Right lobe of liver (tissue), 6 donors: ENCODE data around the gene SRGAP2B. TPM values are rescaled to one million over a fixed set of nuclear protein-coding genes. Genes with fewer than 3 reads are reported as not detected.
"Not testable (repeated sequence)": the region's sequence is repeated elsewhere in the genome, so short reads cannot be mapped to it uniquely, and the experiment has no call there.

ENCODE experiments used
- ATAC-seq, 4 donors: fragments of 200-7000 bp; cut with Tn5 transposase; one replicate each; pipeline ENCODE4 v1.9.1; 2020; ENCODE audit warnings: mild to moderate bottlenecking in 4 of 4, moderate library complexity in 4 of 4
- DNase-seq, 3 donors: peaks; one replicate each; pipeline ENCODE4 v3.0.0-alpha.2; 2020
- H3K27ac ChIP-seq, 3 donors: fragments of 200-600 bp; one replicate each; pipeline ENCODE4 v1.8.0; 2022
- H3K27me3 ChIP-seq, 2 donors: fragments of 200-600 bp; one replicate each; pipeline ENCODE4 v1.8.0; 2022
- H3K36me3 ChIP-seq, 4 donors: fragments of 200-600 bp; sonication (generic) in 1 of 4; one replicate each; pipeline versions ENCODE4 v1.5.1 to v1.8.0; 2017 to 2022; ENCODE audit warnings: control low read depth in 1 of 4
- H3K4me1 ChIP-seq, 4 donors: fragments of 200-600 bp; sonication (generic) in 1 of 4; one replicate each; pipeline versions ENCODE4 v1.5.1 to v1.8.0; 2017 to 2022; ENCODE audit warnings: control low read depth in 1 of 4
- H3K4me3 ChIP-seq, 3 donors: fragments of 200-600 bp; one replicate each; pipeline ENCODE4 v1.8.0; 2022
- H3K9me3 ChIP-seq, 4 donors: fragments of 200-600 bp; sonication (generic) in 1 of 4; one replicate each; pipeline versions ENCODE4 v1.5.1 to v1.8.0; 2017 to 2022; ENCODE audit warnings: control low read depth in 1 of 4
- WGBS: methylation state at CpG from one replicate; pipeline ENCODE4 v1.1.6; 2018; ENCODE audit warnings: low coverage, low lambda C conversion rate; ENCODE audit not compliant: insufficient coverage; ENCODE audit errors: missing lambda C conversion rate; 5-methylcytosine and 5-hydroxymethylcytosine counted together
- intact Hi-C, 2 donors: fragments of 100-400 bp; cut with DNase I; formaldehyde crosslinking; loops; one replicate each; pipeline versions ENCODE4 v1.11.2 to v1.14.1; 2022
- total RNA-seq, 6 experiments: library from RNA; depleted of rRNA in 2 of 6; stranded (reverse); fragments of >200 nt in 2 of 6; fragmentation: NEBNext Ultra II Directional in 3 of 6; extraction: Animal tissue kit (Norgen Biotek cat#: 25700) in 3 of 6; gene quantifications; one replicate each; pipeline versions ENCODE4 v1.1.0 to v1.2.4, GENCODE V29; 2016 to 2023
- donor health status: DM: no; HTN: yes; CAD: no.
- donor health status: DM: no; HTN: no; CAD: no.
- donor health status: DM: no; HTN: no; CAD: no.
- donor health status: DM: no; HTN: yes; CAD: no.
- donor health status: DM: no; HTN: yes; CAD: no.

SRGAP2B gene
- total RNA-seq, 6 experiments from 2014 or later, result 4.5 to 6.6 (median 6.1) TPM

- H3K27ac ChIP-seq, H3K9me3 ChIP-seq, H3K36me3 ChIP-seq, ATAC-seq, DNase-seq, intact Hi-C loops, H3K4me1 ChIP-seq, H3K27me3 ChIP-seq, H3K4me3 ChIP-seq: not testable (repeated sequence)
- no CpG with 5 or more reads among the region's 3 CpGs for WGBS
Measured at GRCh38 chr1:145119842-145120241, 24.7 kb upstream of the SRGAP2B start.

GRCh38 chr1:145115587-145116493 lies 20.7 kb upstream of the SRGAP2B start:
- no CpG with 5 or more reads among the region's 6 CpGs for WGBS
- H3K4me3 ChIP-seq, intact Hi-C loops, H3K27me3 ChIP-seq, DNase-seq, ATAC-seq, H3K9me3 ChIP-seq, H3K36me3 ChIP-seq, H3K27ac ChIP-seq, H3K4me1 ChIP-seq: not testable (repeated sequence)

GRCh38 chr1:145114560-145115057 lies 19.5 kb upstream of the SRGAP2B start:
- no CpG with 5 or more reads among the region's 1 CpG for WGBS
- H3K4me1 ChIP-seq, H3K36me3 ChIP-seq, H3K9me3 ChIP-seq, H3K27ac ChIP-seq, H3K27me3 ChIP-seq, H3K4me3 ChIP-seq, intact Hi-C loops, ATAC-seq, DNase-seq: not testable (repeated sequence)

- H3K9me3 ChIP-seq, H3K4me1 ChIP-seq, intact Hi-C loops, ATAC-seq, H3K27me3 ChIP-seq, H3K4me3 ChIP-seq, H3K36me3 ChIP-seq, H3K27ac ChIP-seq, DNase-seq: not testable (repeated sequence)
- no CpG with 5 or more reads among the region's 3 CpGs for WGBS
Measured at GRCh38 chr1:145112703-145113102, 17.6 kb upstream of the SRGAP2B start.

GRCh38 chr1:145111674-145112073 lies 16.5 kb upstream of the SRGAP2B start:
- WGBS, result no CpG with 5 or more reads among the region's 3 CpGs
- H3K4me1 ChIP-seq, H3K36me3 ChIP-seq, ATAC-seq, H3K27ac ChIP-seq, intact Hi-C loops, DNase-seq, H3K9me3 ChIP-seq, H3K27me3 ChIP-seq, H3K4me3 ChIP-seq: not testable (repeated sequence)

- not testable (repeated sequence) for ATAC-seq
Measured at GRCh38 chr1:145103294-145103693, 8.2 kb upstream of the SRGAP2B start.

GRCh38 chr1:145101725-145102124 lies 6.6 kb upstream of the SRGAP2B start:
- H3K27ac ChIP-seq, intact Hi-C loops, H3K4me3 ChIP-seq, H3K4me1 ChIP-seq, H3K36me3 ChIP-seq, H3K27me3 ChIP-seq, H3K9me3 ChIP-seq, DNase-seq, ATAC-seq: not testable (repeated sequence)
- no CpG with 5 or more reads among the region's 1 CpG for WGBS

More at GRCh38 chr1:145103294-145103693, 8.2 kb upstream of the SRGAP2B start:
- H3K9me3 ChIP-seq, H3K4me1 ChIP-seq, H3K4me3 ChIP-seq, H3K27ac ChIP-seq, H3K36me3 ChIP-seq, DNase-seq, intact Hi-C loops, H3K27me3 ChIP-seq: not testable (repeated sequence)
- WGBS, result no CpG with 5 or more reads among the region's 2 CpGs

- H3K9me3 ChIP-seq, intact Hi-C loops, H3K27me3 ChIP-seq, H3K36me3 ChIP-seq, H3K4me1 ChIP-seq, H3K27ac ChIP-seq: not testable (repeated sequence)
- H3K4me3 ChIP-seq, result peak overlapping the region; percentile 29 to 54 (median 38)
- DNase-seq (peak; percentile 23 to 57 (median 48)), ATAC-seq (peak; percentile 29 to 38 (median 35))
- WGBS, result no CpG with 5 or more reads among the region's 46 CpGs
Measured at GRCh38 chr1:145094655-145095211, 395 bp downstream of the SRGAP2B start.

- WGBS, result 0% methylated on average over 4 of the region's 47 CpGs
- H3K4me1 ChIP-seq, H3K36me3 ChIP-seq, H3K9me3 ChIP-seq, H3K27me3 ChIP-seq, intact Hi-C loops: not testable (repeated sequence)
- ATAC-seq, result peak in 1 of 4 donors; percentile 1
- H3K4me3 ChIP-seq, result peak overlapping the region; percentile 25 to 56 (median 47)
- H3K27ac ChIP-seq, result peak overlapping the region in 1 of 3 donors; percentile 40
- DNase-seq, result peak; percentile 66 to 78 (median 70)
Measured at GRCh38 chr1:145093517-145094149, 1.5 kb downstream of the SRGAP2B start.

- ATAC-seq, H3K4me1 ChIP-seq, H3K36me3 ChIP-seq, H3K27ac ChIP-seq, DNase-seq, H3K4me3 ChIP-seq, H3K9me3 ChIP-seq, intact Hi-C loops, H3K27me3 ChIP-seq: not testable (repeated sequence)
- 93% methylated on average over 3 of the region's 7 CpGs for WGBS
Measured at GRCh38 chr1:145082483-145083255, 12.5 kb downstream of the SRGAP2B start.
